HG02642 (cell line): ENCODE data around the gene SS18L1.

Experiments used
- ATAC-seq: cut with Tn5 transposase; IDR thresholded peaks from one replicate; pipeline ENCODE4 v1.9.1; 2021; ENCODE audit warnings: mild to moderate bottlenecking; ENCODE audit not compliant: unreplicated experiment, poor library complexity

Gene SS18L1

DNA sequence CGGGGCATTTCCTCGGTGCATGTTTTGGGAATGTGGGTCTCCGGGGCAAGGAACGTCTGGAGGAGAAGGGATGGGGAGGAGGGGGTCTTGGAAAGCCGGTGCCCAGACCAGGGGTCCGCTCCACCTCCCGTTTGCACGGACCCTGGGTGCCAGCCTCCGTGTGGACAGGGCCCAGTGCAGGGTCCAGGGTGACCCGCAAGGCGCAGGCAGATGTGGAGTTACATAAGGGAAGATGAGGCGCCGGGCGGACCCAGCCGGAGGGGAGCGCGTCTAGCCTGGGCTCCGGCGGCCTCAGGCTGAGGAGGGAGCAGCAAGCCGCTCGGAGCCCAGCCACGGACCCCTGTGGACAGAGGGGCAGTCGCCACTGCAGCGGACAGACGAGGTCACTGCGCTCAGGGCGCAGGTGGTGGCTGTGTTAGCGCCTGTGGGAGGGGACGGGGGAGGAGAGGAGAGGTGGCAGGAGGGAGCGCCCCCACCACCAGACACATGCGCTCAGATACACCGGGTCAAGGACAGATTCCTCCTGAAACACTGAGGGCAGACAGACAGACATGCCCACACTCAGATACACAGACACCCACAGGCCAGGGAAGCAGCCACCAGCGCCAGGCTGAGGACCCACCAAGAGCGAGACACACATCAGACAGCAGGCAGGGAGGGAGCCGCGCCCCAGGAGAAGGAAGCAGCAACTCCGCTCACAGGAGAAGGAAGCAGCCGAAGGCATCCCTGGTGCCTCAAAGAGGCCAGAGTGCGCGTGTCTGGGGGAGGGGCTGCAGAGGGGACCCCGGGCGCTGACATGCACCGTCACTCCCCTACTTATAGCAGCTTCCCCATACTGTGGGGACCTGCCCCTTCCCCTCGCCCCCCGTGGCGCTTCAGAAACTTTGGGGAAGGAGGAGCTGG is 77.3 kb downstream of the SS18L1 start:
- ATAC-seq: no peak

DNA sequence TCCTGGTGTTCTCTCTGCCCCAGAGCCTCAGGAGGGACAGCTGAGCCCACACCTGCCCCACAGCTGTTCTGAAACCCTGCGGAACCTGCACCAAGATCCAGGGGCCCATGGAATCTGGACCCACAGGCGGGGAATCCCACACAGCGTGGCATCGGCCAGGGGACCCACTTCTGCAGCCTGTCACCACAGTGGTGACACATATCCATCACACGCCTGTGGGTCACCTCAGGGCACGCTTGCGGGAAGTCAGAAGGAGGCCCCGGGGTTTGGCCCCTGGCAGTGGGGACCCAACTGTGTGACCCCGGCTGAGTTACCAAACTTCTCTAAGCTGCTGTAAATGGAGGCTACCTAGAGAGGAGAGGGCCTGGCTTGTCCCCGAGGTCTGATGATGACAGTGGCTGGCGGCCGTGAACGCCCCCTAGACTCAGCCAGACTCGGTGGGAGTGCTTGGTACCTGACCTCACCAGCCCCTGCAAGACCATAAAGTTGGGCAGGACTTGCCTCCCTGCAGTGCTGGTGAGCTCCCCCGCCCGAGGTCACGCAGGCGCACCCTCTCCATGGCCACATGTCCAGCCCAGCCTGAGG is 78.8 kb downstream of the SS18L1 start:
- no peak for ATAC-seq

DNA sequence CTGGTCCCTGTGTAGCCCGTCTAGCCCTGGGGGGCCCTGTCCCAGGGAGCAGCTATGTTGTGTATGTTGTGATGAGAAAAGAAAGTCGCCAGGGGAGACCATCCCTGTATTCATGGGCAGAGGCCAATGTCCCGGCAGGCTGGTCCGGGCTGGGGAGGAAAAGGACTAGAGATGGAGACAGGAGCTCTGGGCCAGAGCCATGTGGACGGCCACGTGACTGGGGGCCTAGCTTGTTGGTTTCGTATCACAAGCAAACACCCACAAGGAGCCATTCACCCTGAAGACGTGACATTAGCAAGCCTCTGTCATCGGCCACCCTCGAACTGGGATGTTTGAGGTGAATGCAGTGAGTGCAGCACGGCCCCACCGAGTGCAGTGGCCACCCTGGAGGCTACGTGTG is 79.4 kb downstream of the SS18L1 start:
- ATAC-seq: no peak

DNA sequence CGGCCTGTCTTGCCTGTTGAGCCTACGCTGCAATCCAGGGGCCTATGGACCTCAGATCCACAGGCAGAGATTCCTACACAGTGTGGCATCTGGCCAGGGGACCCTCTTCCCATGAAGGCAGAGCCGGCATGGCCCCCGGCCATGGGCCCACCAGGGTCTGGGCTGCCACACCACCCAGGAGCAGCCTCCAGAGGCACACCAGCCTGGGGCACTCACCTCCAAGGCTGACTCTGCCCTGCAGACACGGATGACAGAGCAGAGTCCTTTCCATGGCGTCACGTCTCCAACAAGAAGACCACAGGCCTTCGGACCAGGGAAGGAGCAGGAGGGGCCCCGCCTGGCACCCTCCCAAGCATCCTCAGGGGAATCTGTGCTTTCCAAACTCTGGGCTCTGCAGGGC is 80.0 kb downstream of the SS18L1 start:
- ATAC-seq: no peak

DNA sequence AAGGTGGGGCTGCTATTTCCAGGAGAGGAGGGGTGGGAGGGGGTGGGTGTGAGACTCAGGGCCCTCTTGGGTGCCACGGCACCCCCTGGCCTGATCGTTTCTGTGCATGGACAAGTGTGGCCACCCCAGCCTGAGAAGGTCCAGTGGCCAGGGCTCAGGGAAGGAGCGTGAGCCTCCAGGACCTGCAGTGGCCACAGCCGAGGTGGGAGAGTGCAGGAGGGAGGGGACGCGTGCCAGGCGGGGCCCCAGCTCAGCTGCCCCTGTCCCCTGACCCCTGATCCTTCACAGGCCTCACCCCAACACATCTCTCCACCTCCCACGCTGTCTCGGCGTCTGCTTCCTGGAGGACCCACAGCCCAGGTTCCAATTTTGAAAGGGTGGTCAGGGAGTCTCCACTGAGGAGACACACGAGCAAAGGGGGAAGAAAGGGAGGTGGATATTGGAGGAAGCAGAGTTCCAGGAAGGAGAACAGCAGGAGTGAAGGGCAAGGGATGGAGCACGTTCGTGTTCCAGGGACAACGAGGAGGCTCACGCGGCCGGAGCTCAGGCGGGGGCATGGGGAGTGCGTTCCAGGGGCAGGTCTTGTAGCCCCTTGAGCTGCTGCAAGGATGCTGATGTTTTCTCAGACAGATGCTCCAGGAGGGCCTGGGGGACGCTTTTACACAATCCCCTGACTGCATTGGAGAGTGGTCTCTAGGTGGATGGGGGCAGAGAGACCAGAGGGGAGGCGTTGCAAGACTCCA is 80.7 kb downstream of the SS18L1 start:
- no peak for ATAC-seq

DNA sequence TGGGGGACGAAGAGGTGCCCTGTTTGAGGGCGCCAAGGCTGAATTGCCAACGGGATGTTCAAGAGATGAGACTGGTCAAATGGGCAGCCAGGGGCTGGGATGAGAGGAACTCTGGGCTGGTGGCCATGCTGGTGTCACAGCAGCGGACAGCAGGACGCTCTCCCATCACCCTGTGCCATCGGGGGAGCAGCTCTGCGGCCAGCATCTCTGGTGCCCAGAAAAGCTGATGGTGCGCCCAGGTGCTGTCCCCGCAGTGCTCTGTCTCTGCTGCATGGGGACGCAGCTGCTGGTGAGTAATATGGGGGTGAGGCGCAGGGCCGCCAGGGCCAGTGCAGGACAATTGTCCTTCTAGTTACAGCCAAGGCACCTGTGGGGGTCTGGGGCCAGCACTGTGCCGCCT is 81.5 kb downstream of the SS18L1 start:
- ATAC-seq: no peak

DNA sequence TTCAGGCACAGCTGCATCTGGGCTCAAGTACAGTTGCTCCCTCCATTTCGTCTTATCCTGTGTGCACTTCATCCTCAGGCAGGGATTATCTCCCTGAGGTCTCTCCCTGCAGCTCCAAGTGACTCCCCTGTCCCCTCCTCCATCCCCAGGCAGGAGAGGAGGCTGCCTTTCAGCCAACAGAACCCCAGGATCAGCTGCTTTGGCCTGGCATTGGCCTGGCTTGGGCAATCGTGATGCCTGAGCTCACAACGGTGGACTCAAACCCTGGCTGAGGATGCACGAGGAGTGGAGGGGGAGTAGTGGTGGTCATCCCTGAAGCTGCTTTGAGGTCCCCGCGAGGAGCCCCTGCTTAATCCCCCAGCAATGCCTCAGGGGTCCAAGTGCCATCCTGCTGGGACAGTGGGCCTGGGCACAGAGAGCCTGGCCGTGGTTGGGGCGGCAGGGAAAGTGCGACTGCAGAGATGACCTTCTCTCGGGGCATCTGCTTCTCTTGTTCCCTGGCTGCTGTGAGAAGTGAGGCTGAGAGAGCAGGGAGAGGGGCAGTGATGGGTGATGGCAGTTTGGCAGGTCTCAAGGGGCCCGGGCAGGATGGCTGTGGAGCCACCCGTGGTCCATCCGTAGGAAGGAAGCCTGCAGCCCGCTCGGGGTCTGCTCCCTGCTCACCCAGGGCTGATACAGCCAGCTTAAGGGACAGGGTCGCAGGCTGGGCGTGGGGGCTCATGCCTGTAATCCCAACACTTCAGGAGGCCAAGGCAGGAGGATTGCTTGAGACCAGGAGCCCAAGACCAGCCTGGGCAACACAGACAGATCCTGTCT is 82.5 kb downstream of the SS18L1 start:
- no peak for ATAC-seq

DNA sequence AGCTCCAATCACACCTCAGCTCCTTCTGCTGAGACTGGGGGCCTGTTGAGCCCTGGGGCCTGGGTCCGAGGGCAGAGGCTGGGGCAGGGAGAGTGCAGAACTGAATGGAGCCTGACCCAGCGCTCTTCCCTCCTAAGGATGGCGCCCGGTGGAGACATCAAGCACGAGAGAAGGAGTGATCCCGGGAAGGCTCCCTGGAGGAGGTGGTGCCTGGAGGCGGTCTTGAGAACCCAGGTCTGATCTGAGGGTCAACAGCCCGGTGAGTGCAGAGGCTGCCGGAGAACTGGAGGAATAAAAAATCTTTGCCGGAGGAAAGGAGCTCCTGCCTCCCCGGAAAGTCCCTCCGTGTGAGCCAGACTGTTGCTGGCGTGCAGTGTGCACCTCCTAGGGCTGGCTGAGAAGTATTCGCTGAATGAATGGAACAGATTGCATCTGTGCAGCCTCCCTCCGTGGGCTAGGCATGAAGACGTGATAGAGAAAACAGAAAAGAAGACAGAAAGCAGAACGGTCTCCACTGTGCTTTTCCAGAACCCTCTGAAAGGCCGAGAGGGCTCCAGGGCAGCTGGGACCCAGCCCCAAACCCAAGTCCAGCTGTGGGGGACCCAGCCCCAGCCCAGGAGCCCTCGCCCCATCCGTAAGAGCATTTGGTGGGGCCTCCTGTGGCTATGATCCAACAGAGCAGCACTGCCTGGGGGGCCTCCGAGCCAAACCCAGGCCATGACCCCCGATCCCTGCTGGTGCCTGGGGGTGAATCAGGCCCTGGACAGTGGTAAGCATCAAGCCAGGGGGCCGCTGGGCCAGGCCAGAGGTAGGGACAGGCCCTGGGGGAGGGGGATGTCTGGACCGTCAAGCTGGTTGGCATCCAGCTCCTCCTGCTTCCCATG is 83.4 kb downstream of the SS18L1 start:
- no peak for ATAC-seq

DNA sequence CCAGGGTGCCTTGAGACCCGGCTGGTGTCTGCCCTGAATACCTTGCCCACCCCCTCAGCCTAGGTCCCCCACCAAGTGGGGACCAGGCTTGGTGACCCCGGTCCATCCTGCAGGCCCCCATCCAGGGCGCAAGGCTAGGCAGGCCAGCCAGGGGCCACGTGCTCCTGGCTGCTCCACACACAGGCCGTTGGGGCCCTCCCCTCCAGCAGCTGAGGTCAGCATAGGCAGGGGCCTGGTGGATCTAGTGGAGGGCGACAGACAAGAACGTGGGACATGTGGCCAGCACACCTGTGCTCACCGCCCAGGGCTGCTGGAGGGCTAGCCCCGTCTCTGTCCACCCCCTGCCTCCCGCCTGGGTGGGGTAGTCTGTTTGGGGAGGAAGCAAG is 84.0 kb downstream of the SS18L1 start:
- no peak for ATAC-seq

DNA sequence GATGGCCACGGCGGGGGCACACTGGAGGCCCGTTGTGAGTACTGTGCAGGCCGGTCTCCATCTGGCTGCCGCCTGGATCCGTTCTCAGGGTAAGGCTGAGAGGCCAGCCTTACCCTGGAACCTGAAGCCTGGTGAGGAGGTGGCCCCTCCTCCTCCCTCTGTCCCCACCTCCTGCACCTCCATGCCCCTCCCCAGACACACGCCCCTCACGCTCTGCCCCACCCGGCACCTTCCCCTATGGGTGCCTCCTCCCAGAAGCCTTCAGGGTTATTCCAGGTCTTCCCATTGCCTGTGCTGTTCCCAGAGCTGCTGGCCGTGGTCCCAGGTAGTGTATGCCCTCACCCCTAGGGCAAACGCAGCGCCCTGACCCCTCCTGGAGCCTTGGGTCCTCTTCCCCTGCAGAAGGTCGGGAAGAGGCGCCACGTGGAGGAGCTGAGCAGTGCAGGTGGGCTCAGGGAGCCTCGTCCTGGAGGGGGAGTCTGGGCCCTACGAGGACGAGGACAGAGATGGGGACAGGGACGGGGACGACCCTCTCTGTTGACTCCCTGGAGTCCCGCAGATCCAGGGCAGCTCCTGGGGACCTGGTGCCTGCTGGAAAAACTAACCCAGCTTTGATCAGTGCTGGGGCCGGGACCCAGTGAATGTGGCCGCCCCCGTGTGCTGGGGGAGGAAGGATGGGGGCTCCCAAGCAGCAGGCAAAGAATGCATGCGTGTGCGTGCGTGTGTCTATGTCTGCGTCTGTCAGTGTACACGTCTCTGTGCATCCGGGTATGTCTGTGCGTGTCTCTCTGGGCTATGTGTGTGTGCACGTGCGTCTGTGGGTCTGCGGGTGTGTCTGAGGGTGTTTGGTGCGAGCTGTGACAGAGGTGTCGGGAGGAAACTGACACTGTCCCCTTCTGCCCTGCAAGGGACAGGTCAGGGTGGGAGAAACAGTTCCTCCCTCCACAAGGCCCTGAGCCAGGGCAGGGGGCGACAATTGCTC is 84.7 kb downstream of the SS18L1 start:
- no peak for ATAC-seq

DNA sequence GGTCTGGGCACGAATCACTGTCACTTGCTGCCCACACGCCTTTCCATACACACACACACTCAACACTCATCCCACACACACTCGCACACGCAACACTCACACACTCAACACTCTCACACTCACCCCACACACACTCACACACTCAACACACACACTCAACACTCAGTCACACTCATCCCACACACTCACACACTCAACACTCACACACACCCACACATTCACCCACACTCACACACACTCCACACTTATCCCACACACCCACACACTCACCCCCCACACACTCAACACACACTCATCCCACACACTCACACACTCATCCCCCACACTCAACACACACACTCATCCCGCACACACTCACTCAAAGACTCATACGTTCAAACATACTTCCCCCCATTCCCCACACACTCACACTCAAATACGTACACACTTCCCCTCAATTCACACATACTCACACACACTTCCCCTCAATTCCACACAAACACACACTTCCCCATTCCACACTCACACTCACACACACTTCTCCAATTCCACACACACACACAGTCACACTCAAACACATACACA is 85.5 kb downstream of the SS18L1 start:
- no peak for ATAC-seq

DNA sequence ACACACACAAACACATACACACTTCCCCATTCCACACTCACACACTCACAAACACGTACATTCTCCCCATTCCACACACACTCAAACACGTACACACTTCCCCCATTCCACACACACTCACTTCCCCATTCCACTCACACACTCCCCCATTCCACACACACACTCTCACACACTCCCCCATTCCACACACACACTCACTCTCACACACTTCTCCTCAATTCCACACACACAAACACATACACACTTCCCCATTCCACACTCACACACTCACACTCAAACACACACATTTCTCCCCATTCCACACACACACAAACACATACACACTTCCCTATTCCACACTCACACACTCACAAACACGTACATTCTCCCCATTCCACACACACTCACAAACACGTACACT is 86.1 kb downstream of the SS18L1 start:
- no peak for ATAC-seq

DNA sequence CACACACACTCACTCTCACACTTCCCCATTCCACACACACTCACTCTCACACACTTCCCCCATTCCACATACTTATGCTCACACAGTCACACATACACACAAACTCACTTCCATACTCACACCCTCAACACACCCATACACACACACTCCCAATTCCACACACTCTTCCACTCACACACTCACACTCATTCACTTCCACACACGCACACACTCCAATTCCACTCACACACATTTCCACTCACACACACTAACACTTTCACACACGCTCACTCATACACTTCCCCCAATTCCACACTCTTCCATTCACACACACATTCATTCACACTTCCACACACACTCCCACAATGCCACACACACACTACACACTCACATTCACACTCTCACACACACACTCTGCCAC is 86.7 kb downstream of the SS18L1 start:
- ATAC-seq: no peak

DNA sequence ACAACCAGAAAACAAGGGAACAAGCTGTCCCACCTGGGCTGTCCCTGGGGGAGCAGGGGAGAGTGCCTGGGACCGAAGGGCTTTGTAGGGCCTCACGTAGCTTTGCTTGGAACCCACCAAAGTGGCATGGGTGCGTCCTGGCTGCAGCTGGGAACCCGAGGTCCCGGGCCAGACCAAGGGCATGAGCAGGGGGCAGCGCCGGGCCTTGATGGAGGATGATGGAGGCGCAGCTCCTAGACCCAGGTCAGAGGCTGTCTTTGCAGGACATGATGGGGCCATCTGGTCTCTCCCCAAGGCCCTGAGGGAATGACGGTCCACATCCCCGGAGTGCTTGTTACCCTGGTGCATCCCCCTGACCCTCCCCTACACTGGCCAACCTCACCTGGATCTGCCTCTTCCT is 87.1 kb downstream of the SS18L1 start:
- no peak for ATAC-seq

DNA sequence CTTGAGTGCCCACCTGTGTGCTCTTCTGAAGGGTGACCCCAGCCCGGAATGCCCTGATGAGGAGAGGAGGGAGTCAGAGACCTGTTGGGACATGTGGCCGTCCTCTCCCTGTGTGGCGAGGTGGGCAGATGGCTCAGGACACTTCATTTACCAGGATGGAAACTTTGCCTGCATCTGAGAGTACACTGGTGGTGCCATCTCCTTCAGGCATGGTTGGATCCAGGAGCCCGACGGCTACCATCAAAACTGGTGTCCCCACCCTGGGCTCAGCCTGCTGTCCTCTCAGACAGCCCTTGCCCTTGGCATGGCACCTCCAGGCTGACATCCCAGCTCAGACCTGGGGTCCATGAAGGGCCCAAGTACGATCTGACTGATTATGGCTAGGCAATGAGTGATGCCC is 87.7 kb downstream of the SS18L1 start:
- no peak for ATAC-seq
